ENCODE results near the gene SUSD1.
A peak's percentile ranks its signal among the peaks of the same experiment; 100 is the strongest.

SUSD1 gene

GRCh38 chr9:112111461-112111860 is 63.6 kb downstream of the SUSD1 start:
- no peak overlapping the region for H3K4me3 ChIP-seq (ENCODE audit: low read length)
- no peak for DNase-seq (ENCODE audit: low read depth, low spot score)

GRCh38 chr9:112110777-112111113 is 64.4 kb downstream of the SUSD1 start:
- no peak for DNase-seq (ENCODE audit: low read depth, low spot score)
- no peak overlapping the region for H3K4me3 ChIP-seq (ENCODE audit: low read length)

- H3K4me3 ChIP-seq (ENCODE audit: low read length): no peak overlapping the region
- no peak for DNase-seq (ENCODE audit: low read depth, low spot score)
Observed at GRCh38 chr9:112110094-112110776, 64.9 kb downstream of the SUSD1 start.

GRCh38 chr9:112104901-112105300 is 70.2 kb downstream of the SUSD1 start:
- H3K4me3 ChIP-seq (ENCODE audit: low read length): no peak overlapping the region
- DNase-seq (ENCODE audit: low read depth, low spot score): no peak

- no peak for DNase-seq (ENCODE audit: low read depth, low spot score)
- no peak overlapping the region for H3K4me3 ChIP-seq (ENCODE audit: low read length)
Observed at GRCh38 chr9:112104401-112104800, 70.7 kb downstream of the SUSD1 start.

- DNase-seq (ENCODE audit: low read depth, low spot score): no peak
- no peak overlapping the region for H3K4me3 ChIP-seq (ENCODE audit: low read length)
Observed at GRCh38 chr9:112103405-112103804, 71.7 kb downstream of the SUSD1 start.

GRCh38 chr9:112097712-112098688 is 77.1 kb downstream of the SUSD1 start:
- no peak overlapping the region for H3K4me3 ChIP-seq (ENCODE audit: low read length)
- peak; percentile 75 for DNase-seq (ENCODE audit: low read depth, low spot score)

GRCh38 chr9:112094948-112095681 is 80.0 kb downstream of the SUSD1 start:
- DNase-seq (ENCODE audit: low read depth, low spot score): no peak
- no peak overlapping the region for H3K4me3 ChIP-seq (ENCODE audit: low read length)

- DNase-seq (ENCODE audit: low read depth, low spot score): no peak
- H3K4me3 ChIP-seq (ENCODE audit: low read length): no peak overlapping the region
Observed at GRCh38 chr9:112094241-112094640, 80.9 kb downstream of the SUSD1 start.

- no peak overlapping the region for H3K4me3 ChIP-seq (ENCODE audit: low read length)
- peak; percentile 18 for DNase-seq (ENCODE audit: low read depth, low spot score)
Observed at GRCh38 chr9:112093870-112094216, 81.3 kb downstream of the SUSD1 start.

- no peak for DNase-seq (ENCODE audit: low read depth, low spot score)
- no peak overlapping the region for H3K4me3 ChIP-seq (ENCODE audit: low read length)
Observed at GRCh38 chr9:112093147-112093869, 81.8 kb downstream of the SUSD1 start.

GRCh38 chr9:112091810-112092209 is 83.3 kb downstream of the SUSD1 start:
- no peak overlapping the region for H3K4me3 ChIP-seq (ENCODE audit: low read length)
- no peak for DNase-seq (ENCODE audit: low read depth, low spot score)

- DNase-seq (ENCODE audit: low read depth, low spot score): no peak
- H3K4me3 ChIP-seq (ENCODE audit: low read length): no peak overlapping the region
Observed at GRCh38 chr9:112087506-112087905, 87.6 kb downstream of the SUSD1 start.

- H3K4me3 ChIP-seq (ENCODE audit: low read length): no peak overlapping the region
- DNase-seq (ENCODE audit: low read depth, low spot score): peak; percentile 15
Observed at GRCh38 chr9:112086627-112087026, 88.5 kb downstream of the SUSD1 start.

- no peak overlapping the region for H3K4me3 ChIP-seq (ENCODE audit: low read length)
- no peak for DNase-seq (ENCODE audit: low read depth, low spot score)
Observed at GRCh38 chr9:112084907-112085306, 90.2 kb downstream of the SUSD1 start.

- DNase-seq (ENCODE audit: low read depth, low spot score): no peak
- H3K4me3 ChIP-seq (ENCODE audit: low read length): no peak overlapping the region
Observed at GRCh38 chr9:112084334-112084733, 90.8 kb downstream of the SUSD1 start.

- DNase-seq (ENCODE audit: low read depth, low spot score): no peak
- H3K4me3 ChIP-seq (ENCODE audit: low read length): no peak overlapping the region
Observed at GRCh38 chr9:112081918-112082729, 93.0 kb downstream of the SUSD1 start.

GRCh38 chr9:112080831-112081542 is 94.1 kb downstream of the SUSD1 start:
- H3K4me3 ChIP-seq (ENCODE audit: low read length): no peak overlapping the region
- no peak for DNase-seq (ENCODE audit: low read depth, low spot score)
